ENCODE measurements around the gene AMIGO1. TPM values are rescaled to one million over a fixed set of nuclear protein-coding genes. Genes with fewer than 3 reads are reported as not detected.

Gene AMIGO1
- total RNA-seq, 1 experiment from 2014 or later: 1.5 TPM

DNA sequence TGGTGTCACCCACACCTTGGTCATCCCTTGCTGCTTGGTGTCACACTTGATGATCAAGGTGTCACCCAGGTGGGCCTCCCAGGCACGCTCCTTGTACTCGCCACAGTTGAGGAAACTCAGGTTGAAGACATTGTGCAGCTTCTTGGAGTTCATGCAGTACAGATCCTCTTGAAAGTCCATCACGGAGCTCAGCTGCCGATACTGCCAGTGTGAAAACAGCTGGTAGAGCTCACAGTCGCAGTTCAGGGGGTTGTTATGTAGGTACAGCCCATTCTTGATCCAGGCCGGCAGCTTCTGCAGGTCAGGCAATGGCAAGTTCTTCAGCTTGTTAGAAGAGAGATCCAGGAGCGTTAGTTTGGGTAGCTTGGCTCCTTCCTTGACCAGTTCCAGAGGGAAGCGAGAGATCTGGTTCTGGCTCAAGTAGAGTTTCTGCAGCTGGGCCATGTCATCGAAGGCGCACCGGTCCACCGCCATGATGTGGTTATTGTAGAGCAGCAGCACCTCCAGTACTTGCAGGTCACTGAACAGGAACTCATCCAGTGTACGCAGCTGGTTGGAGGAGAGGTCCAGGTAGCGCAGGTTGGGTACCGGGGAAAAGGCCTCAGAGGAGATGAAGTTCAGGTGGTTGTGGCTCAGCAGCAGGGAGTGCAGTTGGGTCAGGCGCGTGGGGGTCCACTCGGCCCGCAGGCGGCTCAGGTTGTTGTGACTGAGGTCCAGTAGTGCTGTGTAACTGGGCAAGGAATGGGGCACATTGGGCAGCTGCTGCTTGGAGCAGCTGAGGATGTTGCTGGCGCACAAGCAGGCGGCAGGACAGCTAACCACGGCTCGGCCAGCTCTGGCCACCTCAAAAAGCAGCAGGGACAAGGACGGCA, 1.3 kb downstream of the AMIGO1 start:
- H3K36me3 ChIP-seq (ENCODE audit: control insufficient read depth, insufficient read depth, low read length): no peaks in the 10 kb centered on the region
- TF ChIP-seq, protein P1, sequence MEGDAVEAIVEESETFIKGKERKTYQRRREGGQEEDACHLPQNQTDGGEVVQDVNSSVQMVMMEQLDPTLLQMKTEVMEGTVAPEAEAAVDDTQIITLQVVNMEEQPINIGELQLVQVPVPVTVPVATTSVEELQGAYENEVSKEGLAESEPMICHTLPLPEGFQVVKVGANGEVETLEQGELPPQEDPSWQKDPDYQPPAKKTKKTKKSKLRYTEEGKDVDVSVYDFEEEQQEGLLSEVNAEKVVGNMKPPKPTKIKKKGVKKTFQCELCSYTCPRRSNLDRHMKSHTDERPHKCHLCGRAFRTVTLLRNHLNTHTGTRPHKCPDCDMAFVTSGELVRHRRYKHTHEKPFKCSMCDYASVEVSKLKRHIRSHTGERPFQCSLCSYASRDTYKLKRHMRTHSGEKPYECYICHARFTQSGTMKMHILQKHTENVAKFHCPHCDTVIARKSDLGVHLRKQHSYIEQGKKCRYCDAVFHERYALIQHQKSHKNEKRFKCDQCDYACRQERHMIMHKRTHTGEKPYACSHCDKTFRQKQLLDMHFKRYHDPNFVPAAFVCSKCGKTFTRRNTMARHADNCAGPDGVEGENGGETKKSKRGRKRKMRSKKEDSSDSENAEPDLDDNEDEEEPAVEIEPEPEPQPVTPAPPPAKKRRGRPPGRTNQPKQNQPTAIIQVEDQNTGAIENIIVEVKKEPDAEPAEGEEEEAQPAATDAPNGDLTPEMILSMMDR (IDR thresholded peaks at IDR 0.05; ENCODE audit: insufficient read depth in 1 of 2, low read depth in 1 of 2, low read length in 1 of 2, severe bottlenecking in 1 of 2, unreplicated experiment in 1 of 2): no peak
- no peaks in the 10 kb centered on the region for H3K27me3 ChIP-seq (replicated peaks; ENCODE audit: control insufficient read depth, insufficient read depth, low read length)
- Mint-ChIP-seq H3K27ac (ENCODE audit: unreplicated experiment) (no peak overlapping the region), H3K9me3 (ENCODE audit: unreplicated experiment) (no peaks in the 10 kb centered on the region), H3K27me3 (ENCODE audit: insufficient read depth, unreplicated experiment) (peaks cover 10% of the 10 kb centered on the region), H3K36me3 (ENCODE audit: insufficient read depth, unreplicated experiment) (no peaks in the 10 kb centered on the region), H3K4me3 (ENCODE audit: unreplicated experiment) (peak overlapping the region; percentile 76), H3K4me1 (ENCODE audit: low read depth, unreplicated experiment) (peaks cover 6% of the 10 kb centered on the region)
- ChIA-PET CTCF (interaction anchor here (0.8 to 1.2 kb wide), 2 partner anchors 14 to 24 kb away, joined by 6 read pairs; partner anchors contain the start of gene CYB561D1), POLR2A (no interaction called here)
- no peaks in the 10 kb centered on the region for H3K9me3 ChIP-seq
- no peak for DNase-seq
- no peak overlapping the region for H3K4me3 ChIP-seq (ENCODE audit: low read depth, low read length)
- BruUV-seq (replicated peaks): no TSS peak
- intact Hi-C loops (cut with micrococcal nuclease; ENCODE audit: unreplicated experiment): no loop called here
- H3K4me1 ChIP-seq: no peaks in the 10 kb centered on the region

DNA sequence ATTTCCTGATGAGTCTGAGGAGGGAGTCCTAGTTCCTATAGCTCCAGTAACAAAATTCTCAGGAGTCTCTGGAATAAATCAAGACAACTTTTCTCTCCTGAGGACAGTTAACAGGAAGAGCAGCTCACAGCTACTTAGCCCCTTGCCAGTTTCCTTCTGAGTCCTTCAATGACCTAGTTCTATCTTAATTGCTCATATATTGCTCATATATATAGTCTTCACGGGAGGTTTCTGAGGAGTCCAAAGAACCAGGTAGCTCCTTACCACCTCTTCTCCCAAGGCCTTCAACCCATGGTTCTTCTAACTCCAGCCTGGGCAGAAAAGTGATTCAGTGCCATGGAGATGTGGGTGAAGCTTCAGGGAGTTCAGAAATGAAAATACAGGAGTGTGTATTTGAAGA, 4.6 kb downstream of the AMIGO1 start:
- Histone ChIP-seq H3K4me3 (ENCODE audit: low read depth, low read length) (no peak overlapping the region), H3K27me3 (replicated peaks; ENCODE audit: control insufficient read depth, insufficient read depth, low read length) (no peaks in the 10 kb centered on the region), H3K9me3 (no peaks in the 10 kb centered on the region), H3K36me3 (ENCODE audit: control insufficient read depth, insufficient read depth, low read length) (no peaks in the 10 kb centered on the region), H3K4me1 (no peaks in the 10 kb centered on the region)
- H3K4me1 Mint-ChIP-seq (ENCODE audit: low read depth, unreplicated experiment): peaks cover under 1% of the 10 kb centered on the region
- TF ChIP-seq, protein P1 (IDR thresholded peaks at IDR 0.05; ENCODE audit: insufficient read depth in 1 of 2, low read depth in 1 of 2, low read length in 1 of 2, severe bottlenecking in 1 of 2, unreplicated experiment in 1 of 2): no peak
- peaks cover 5% of the 10 kb centered on the region for H3K27me3 Mint-ChIP-seq (ENCODE audit: insufficient read depth, unreplicated experiment)
- ChIA-PET POLR2A (interaction anchor here (0.5 kb wide), 1 partner anchor 21 kb away, joined by 12 read pairs; the partner anchor contains the start of gene ATXN7L2), CTCF (no interaction called here)
- H3K27ac Mint-ChIP-seq (ENCODE audit: unreplicated experiment): no peak overlapping the region
- intact Hi-C loops (cut with micrococcal nuclease; ENCODE audit: unreplicated experiment): no loop called here
- no peak for DNase-seq
- H3K4me3 Mint-ChIP-seq (ENCODE audit: unreplicated experiment): no peak overlapping the region
- H3K36me3 Mint-ChIP-seq (ENCODE audit: insufficient read depth, unreplicated experiment): no peaks in the 10 kb centered on the region
- BruUV-seq (replicated peaks): no TSS peak
- no peaks in the 10 kb centered on the region for H3K9me3 Mint-ChIP-seq (ENCODE audit: unreplicated experiment)

DNA sequence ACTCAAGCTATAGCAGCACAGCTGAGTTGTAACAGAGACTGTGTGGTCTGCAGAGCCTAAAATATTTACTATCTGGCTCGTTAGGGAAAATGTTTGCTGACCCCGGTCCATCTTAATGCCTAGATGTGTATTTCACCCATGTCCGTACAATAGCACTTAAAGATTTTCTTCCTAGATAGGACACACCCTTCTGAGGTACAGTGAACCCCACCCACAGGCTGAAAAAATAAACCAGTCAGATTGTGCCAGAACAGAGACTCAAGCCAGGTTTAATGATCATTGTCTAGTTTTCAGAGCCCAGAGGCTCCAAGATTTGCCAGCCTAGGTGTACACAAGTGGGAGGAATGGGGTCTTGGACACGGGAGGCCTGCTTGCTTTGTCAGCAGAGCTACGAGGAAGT, 5.6 kb downstream of the AMIGO1 start:
- intact Hi-C loops (cut with micrococcal nuclease; ENCODE audit: unreplicated experiment): no loop called here
- Histone ChIP-seq H3K36me3 (ENCODE audit: control insufficient read depth, insufficient read depth, low read length) (no peaks in the 10 kb centered on the region), H3K4me1 (no peaks in the 10 kb centered on the region), H3K9me3 (no peaks in the 10 kb centered on the region), H3K4me3 (ENCODE audit: low read depth, low read length) (no peak overlapping the region), H3K27me3 (replicated peaks; ENCODE audit: control insufficient read depth, insufficient read depth, low read length) (no peaks in the 10 kb centered on the region)
- BruUV-seq (replicated peaks): no TSS peak
- POLR2A ChIA-PET: no interaction called here
- no peaks in the 10 kb centered on the region for H3K4me1 Mint-ChIP-seq (ENCODE audit: low read depth, unreplicated experiment)
- CTCF ChIA-PET: no interaction called here
- peaks cover 5% of the 10 kb centered on the region for H3K27me3 Mint-ChIP-seq (ENCODE audit: insufficient read depth, unreplicated experiment)
- no peak overlapping the region for H3K4me3 Mint-ChIP-seq (ENCODE audit: unreplicated experiment)
- no peak for DNase-seq
- TF ChIP-seq, protein P1 (IDR thresholded peaks at IDR 0.05; ENCODE audit: insufficient read depth in 1 of 2, low read depth in 1 of 2, low read length in 1 of 2, severe bottlenecking in 1 of 2, unreplicated experiment in 1 of 2): no peak
- H3K27ac Mint-ChIP-seq (ENCODE audit: unreplicated experiment): no peak overlapping the region
- no peaks in the 10 kb centered on the region for H3K9me3 Mint-ChIP-seq (ENCODE audit: unreplicated experiment)
- no peaks in the 10 kb centered on the region for H3K36me3 Mint-ChIP-seq (ENCODE audit: insufficient read depth, unreplicated experiment)

Measured in Caco-2 (cell line).